SJCRH30 (cell line): ENCODE data around the gene TKT. TPM values are rescaled to one million over a fixed set of nuclear protein-coding genes. Genes with fewer than 3 reads are reported as not detected.

Source experiments
- DNase-seq, 2 experiments: peaks; one replicate each; pipeline ENCODE4 v3.0.0-alpha.2; 2015 to 2020
- H3K27ac ChIP-seq: fragments of 250-450 bp; sonication (Bioruptor Pico); 2 replicates; pipeline ENCODE4 v1.5.1; 2020; ENCODE audit warnings: mild to moderate bottlenecking, moderate library complexity
- H3K27me3 ChIP-seq: fragments of 250-450 bp; sonication (Bioruptor Pico); 2 replicates; pipeline ENCODE4 v1.5.1; 2020; ENCODE audit warnings: mild to moderate bottlenecking, moderate library complexity
- H3K36me3 ChIP-seq: fragments of 250-450 bp; sonication (Bioruptor Pico); 2 replicates; pipeline ENCODE4 v1.5.1; 2020; ENCODE audit warnings: mild to moderate bottlenecking, moderate library complexity
- H3K4me1 ChIP-seq: fragments of 250-450 bp; sonication (Bioruptor Pico); 2 replicates; pipeline ENCODE4 v1.5.1; 2020; ENCODE audit warnings: mild to moderate bottlenecking, moderate library complexity
- H3K4me3 ChIP-seq: fragments of 250-450 bp; sonication (Bioruptor Pico); 2 replicates; pipeline ENCODE4 v1.5.1; 2020; ENCODE audit warnings: mild to moderate bottlenecking, moderate library complexity
- H3K9me3 ChIP-seq: fragments of 250-450 bp; sonication (Bioruptor Pico); replicated peaks from 2 replicates; pipeline ENCODE4 v1.5.1; 2020; ENCODE audit warnings: mild to moderate bottlenecking, moderate library complexity
- total RNA-seq: library from RNA; depleted of rRNA; stranded (reverse); fragments of >200 nt; shearing (Covaris generic); gene quantifications from 2 replicates; pipeline ENCODE4 v1.2.3, GENCODE V29; 2014

The TKT gene
- total RNA-seq, 1 experiment from 2014 or later: 254 TPM

- no peaks in the 10 kb centered on the region for H3K9me3 ChIP-seq
- no peak for DNase-seq
- H3K4me1 ChIP-seq: peaks cover 16% of the 10 kb centered on the region; the same call in 1 of the 2 replicates
- no peaks in the 10 kb centered on the region for H3K36me3 ChIP-seq
- no peaks in the 10 kb centered on the region for H3K27me3 ChIP-seq
- H3K4me3 ChIP-seq: no peak overlapping the region
- no peak overlapping the region for H3K27ac ChIP-seq
Observed at GRCh38 chr3:53195066-53195450, 60.8 kb downstream of the TKT start.

GRCh38 chr3:53194210-53195065 lies 61.4 kb downstream of the TKT start:
- no peaks in the 10 kb centered on the region for H3K27me3 ChIP-seq
- peaks cover 16% of the 10 kb centered on the region; the same call in 1 of the 2 replicates for H3K4me1 ChIP-seq
- no peak overlapping the region for H3K27ac ChIP-seq
- H3K9me3 ChIP-seq: no peaks in the 10 kb centered on the region
- no peak overlapping the region for H3K4me3 ChIP-seq
- no peaks in the 10 kb centered on the region for H3K36me3 ChIP-seq
- DNase-seq: peak; percentile 26 to 47

- Histone ChIP-seq H3K27ac (no peak overlapping the region), H3K9me3 (no peaks in the 10 kb centered on the region)
- DNase-seq: no peak
Observed at GRCh38 chr3:53193466-53194209, 62.2 kb downstream of the TKT start.

GRCh38 chr3:53192608-53193007 lies 63.2 kb downstream of the TKT start:
- H3K36me3 ChIP-seq: no peaks in the 10 kb centered on the region
- no peaks in the 10 kb centered on the region for H3K9me3 ChIP-seq
- H3K27me3 ChIP-seq: no peaks in the 10 kb centered on the region
- H3K4me3 ChIP-seq: no peak overlapping the region
- H3K27ac ChIP-seq: no peak overlapping the region
- peaks cover 16% of the 10 kb centered on the region; the same call in 1 of the 2 replicates for H3K4me1 ChIP-seq
- DNase-seq: no peak

More at GRCh38 chr3:53193466-53194209, 62.2 kb downstream of the TKT start:
- H3K4me1 ChIP-seq: peaks cover 16% of the 10 kb centered on the region; the same call in 1 of the 2 replicates
- no peaks in the 10 kb centered on the region for H3K36me3 ChIP-seq
- no peak overlapping the region for H3K4me3 ChIP-seq
- H3K27me3 ChIP-seq: no peaks in the 10 kb centered on the region

- Histone ChIP-seq H3K36me3 (no peaks in the 10 kb centered on the region), H3K4me3 (no peak overlapping the region), H3K27me3 (no peaks in the 10 kb centered on the region), H3K27ac (no peak overlapping the region), H3K4me1 (peaks cover 16% of the 10 kb centered on the region; the same call in 1 of the 2 replicates), H3K9me3 (no peaks in the 10 kb centered on the region)
- no peak for DNase-seq
Observed at GRCh38 chr3:53191836-53192480, 63.9 kb downstream of the TKT start.

GRCh38 chr3:53190659-53191058 lies 65.2 kb downstream of the TKT start:
- H3K36me3 ChIP-seq: no peaks in the 10 kb centered on the region
- no peaks in the 10 kb centered on the region for H3K9me3 ChIP-seq
- DNase-seq: no peak
- no peak overlapping the region for H3K4me3 ChIP-seq
- no peaks in the 10 kb centered on the region for H3K27me3 ChIP-seq
- H3K4me1 ChIP-seq: peaks cover 11% of the 10 kb centered on the region; the same call in 1 of the 2 replicates
- H3K27ac ChIP-seq: no peak overlapping the region

- Histone ChIP-seq H3K4me1 (peaks cover 6% of the 10 kb centered on the region; the same call in 1 of the 2 replicates), H3K9me3 (no peaks in the 10 kb centered on the region), H3K36me3 (no peaks in the 10 kb centered on the region), H3K27me3 (no peaks in the 10 kb centered on the region), H3K4me3 (no peak overlapping the region), H3K27ac (no peak overlapping the region)
- DNase-seq: no peak
Observed at GRCh38 chr3:53189276-53189675, 66.5 kb downstream of the TKT start.

- no peak for DNase-seq
- H3K4me1 ChIP-seq: peaks cover under 1% of the 10 kb centered on the region; the same call in 1 of the 2 replicates
- H3K27me3 ChIP-seq: no peaks in the 10 kb centered on the region
- H3K9me3 ChIP-seq: no peaks in the 10 kb centered on the region
- H3K27ac ChIP-seq: no peak overlapping the region
- no peaks in the 10 kb centered on the region for H3K36me3 ChIP-seq
- H3K4me3 ChIP-seq: no peak overlapping the region
Observed at GRCh38 chr3:53188720-53189119, 67.1 kb downstream of the TKT start.

- Histone ChIP-seq H3K4me3 (no peak overlapping the region), H3K27me3 (no peaks in the 10 kb centered on the region), H3K27ac (no peak overlapping the region), H3K36me3 (no peaks in the 10 kb centered on the region), H3K9me3 (no peaks in the 10 kb centered on the region), H3K4me1 (no peaks in the 10 kb centered on the region)
- no peak for DNase-seq
Observed at GRCh38 chr3:53188136-53188685, 67.6 kb downstream of the TKT start.

GRCh38 chr3:53187430-53187829 lies 68.4 kb downstream of the TKT start:
- no peak for DNase-seq
- Histone ChIP-seq H3K27me3 (no peaks in the 10 kb centered on the region), H3K9me3 (no peaks in the 10 kb centered on the region), H3K36me3 (no peaks in the 10 kb centered on the region), H3K4me3 (no peak overlapping the region), H3K27ac (no peak overlapping the region), H3K4me1 (no peaks in the 10 kb centered on the region)

- no peak for DNase-seq
- Histone ChIP-seq H3K27me3 (no peaks in the 10 kb centered on the region), H3K4me1 (no peaks in the 10 kb centered on the region), H3K36me3 (no peaks in the 10 kb centered on the region), H3K9me3 (no peaks in the 10 kb centered on the region), H3K27ac (no peak overlapping the region), H3K4me3 (no peak overlapping the region)
Observed at GRCh38 chr3:53186726-53187125, 69.1 kb downstream of the TKT start.

GRCh38 chr3:53185761-53186465 lies 69.9 kb downstream of the TKT start:
- no peaks in the 10 kb centered on the region for H3K4me1 ChIP-seq
- no peaks in the 10 kb centered on the region for H3K36me3 ChIP-seq
- no peak overlapping the region for H3K4me3 ChIP-seq
- H3K27me3 ChIP-seq: no peaks in the 10 kb centered on the region
- no peak overlapping the region for H3K27ac ChIP-seq
- no peaks in the 10 kb centered on the region for H3K9me3 ChIP-seq
- no peak for DNase-seq

GRCh38 chr3:53184701-53185100 lies 71.1 kb downstream of the TKT start:
- no peak overlapping the region for H3K27ac ChIP-seq
- no peaks in the 10 kb centered on the region for H3K27me3 ChIP-seq
- H3K4me3 ChIP-seq: no peak overlapping the region
- no peaks in the 10 kb centered on the region for H3K9me3 ChIP-seq
- H3K4me1 ChIP-seq: no peaks in the 10 kb centered on the region
- DNase-seq: no peak
- H3K36me3 ChIP-seq: no peaks in the 10 kb centered on the region

- H3K4me3 ChIP-seq: no peak overlapping the region
- H3K4me1 ChIP-seq: no peaks in the 10 kb centered on the region
- H3K36me3 ChIP-seq: no peaks in the 10 kb centered on the region
- no peak overlapping the region for H3K27ac ChIP-seq
- no peaks in the 10 kb centered on the region for H3K9me3 ChIP-seq
- no peaks in the 10 kb centered on the region for H3K27me3 ChIP-seq
- no peak for DNase-seq
Observed at GRCh38 chr3:53183514-53183913, 72.3 kb downstream of the TKT start.
